ENCODE results near the gene B3GNT5. TPM values are rescaled to one million over a fixed set of nuclear protein-coding genes. Genes with fewer than 3 reads are reported as not detected.
A peak's percentile ranks its signal among the peaks of the same experiment; 100 is the strongest.
"Not testable (repeated sequence)": the region's sequence is repeated elsewhere in the genome, so short reads cannot be mapped to it uniquely, and the experiment has no call there.

The B3GNT5 gene
- total RNA-seq, 1 experiment from 2014 or later, result 18.0 TPM

DNA sequence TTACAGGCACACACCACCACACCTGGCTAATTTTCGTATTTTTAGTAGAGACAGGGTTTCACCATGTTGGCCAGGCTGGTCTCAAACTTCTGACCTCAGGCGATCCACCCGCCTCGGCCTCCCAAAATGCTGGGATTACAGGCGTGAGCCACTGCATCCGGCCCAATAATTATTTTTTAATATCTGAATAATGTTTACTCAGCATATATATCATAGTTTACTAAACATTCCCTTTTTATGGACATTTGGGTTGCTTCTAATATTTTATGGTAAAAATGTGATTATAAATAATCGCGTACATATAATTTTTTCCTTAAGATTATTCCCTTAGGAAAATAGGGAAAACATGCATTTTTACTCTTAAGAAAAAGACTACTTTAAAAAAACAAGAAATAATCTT is 22.8 kb upstream of the B3GNT5 start:
- DNase-seq (ENCODE audit: low spot score), result not testable (repeated sequence)

DNA sequence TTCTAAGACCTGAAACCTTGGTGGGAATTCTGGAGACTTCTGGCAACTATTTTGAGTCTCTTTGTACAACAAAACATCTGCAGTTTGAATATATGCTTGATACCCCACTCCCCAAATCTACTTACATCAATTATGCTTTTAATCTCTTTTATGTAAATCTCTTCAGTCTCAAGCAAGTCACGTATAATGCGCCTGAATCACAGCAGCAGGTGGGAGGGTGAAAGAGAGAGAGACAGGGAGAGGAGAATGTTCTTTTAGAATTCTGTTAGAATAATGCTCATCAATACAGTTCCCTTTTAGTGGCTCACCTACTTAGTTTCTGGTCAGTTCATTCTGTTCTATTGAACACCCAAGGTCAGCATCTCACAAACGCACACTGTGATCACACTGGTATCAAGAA is 22.2 kb upstream of the B3GNT5 start:
- no peak for DNase-seq (ENCODE audit: low spot score)

DNA sequence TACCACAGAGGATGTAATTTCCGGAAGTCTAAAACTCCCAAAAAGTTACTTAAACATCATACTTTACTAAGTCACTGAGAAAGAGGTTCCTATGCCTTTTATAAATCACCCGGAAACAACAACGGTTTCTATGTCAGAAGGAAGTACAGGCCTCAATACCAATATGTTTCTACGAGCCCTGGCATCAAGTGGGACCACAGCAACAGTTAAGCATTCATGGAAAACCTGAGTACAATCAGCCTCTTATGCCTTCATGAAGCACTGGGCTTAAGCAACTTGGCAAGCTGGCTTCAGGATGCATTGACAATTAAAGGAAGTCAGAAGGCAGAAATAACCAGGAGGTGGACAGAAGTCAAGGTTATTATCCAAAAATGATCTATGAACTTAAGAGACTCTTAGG is 19.1 kb upstream of the B3GNT5 start:
- no peak for DNase-seq (ENCODE audit: low spot score)

- DNase-seq (ENCODE audit: low spot score), result no peak
These were observed 14.0 kb upstream of the B3GNT5 start for GRCh38 chr3:183239046-183239445.

- DNase-seq (ENCODE audit: low spot score), result no peak
These were observed 10.6 kb upstream of the B3GNT5 start for GRCh38 chr3:183242431-183242830.

DNA sequence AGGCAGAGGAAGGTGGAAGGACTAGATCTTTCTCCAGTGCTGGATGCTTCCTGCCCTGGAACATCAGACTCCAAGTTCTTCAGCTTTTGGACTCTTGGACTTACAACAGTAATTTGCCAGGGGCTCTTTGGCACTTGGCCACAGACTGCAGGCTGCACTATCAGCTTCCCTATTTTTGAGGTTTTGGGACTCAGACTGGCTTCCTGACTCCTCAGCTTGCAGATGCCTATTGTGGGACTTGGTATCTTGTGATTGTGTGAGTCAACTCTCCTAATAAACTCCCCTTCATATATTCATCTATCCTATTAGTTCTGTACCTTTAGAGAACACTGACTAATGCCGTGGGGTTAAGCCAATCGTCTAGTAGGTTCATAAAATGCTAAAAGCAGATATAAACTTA is 8.8 kb upstream of the B3GNT5 start:
- DNase-seq (ENCODE audit: low spot score), result peak; percentile 64

GRCh38 chr3:183244981-183245476 is 8.0 kb upstream of the B3GNT5 start:
- no peak for DNase-seq (ENCODE audit: low spot score)

DNA sequence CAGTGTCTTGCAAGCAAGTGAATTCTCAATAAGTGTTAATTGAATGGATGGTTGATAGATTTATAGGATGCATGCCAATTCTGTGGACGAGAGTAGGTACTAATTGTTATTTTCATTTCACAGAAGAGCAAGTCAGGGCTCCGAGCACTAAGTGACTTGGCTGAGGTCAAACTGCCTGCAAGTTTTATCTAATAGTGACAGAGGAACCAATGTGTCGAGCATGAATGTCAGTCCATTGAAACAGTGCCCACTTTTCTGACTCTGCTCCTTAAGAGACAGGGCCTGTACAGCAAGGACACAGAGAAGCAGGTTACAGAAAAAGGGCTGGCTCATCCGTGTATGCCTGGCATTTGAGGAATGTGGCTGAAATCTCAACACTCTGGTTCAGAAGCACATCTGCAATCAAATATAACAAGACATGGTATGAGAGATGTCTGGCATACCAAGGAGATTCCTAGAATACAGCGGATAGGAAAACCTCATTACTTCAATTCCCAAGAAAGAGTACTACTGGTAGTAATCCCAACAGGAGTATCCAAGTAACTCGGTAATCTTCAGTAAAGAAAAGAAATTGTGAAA is 6.0 kb upstream of the B3GNT5 start:
- peak; percentile 66 for DNase-seq (ENCODE audit: low spot score)

- DNase-seq (ENCODE audit: low spot score), result no peak
These were observed 3.9 kb upstream of the B3GNT5 start for GRCh38 chr3:183249006-183249718.

- no peak for DNase-seq (ENCODE audit: low spot score)
These were observed 803 bp upstream of the B3GNT5 start for GRCh38 chr3:183252118-183252782.

- DNase-seq (ENCODE audit: low spot score), result peak; percentile 40
These were observed 754 bp downstream of the B3GNT5 start for GRCh38 chr3:183253528-183254486.

- no peak for DNase-seq (ENCODE audit: low spot score)
These were observed 1.7 kb downstream of the B3GNT5 start for GRCh38 chr3:183254487-183255347.

DNA sequence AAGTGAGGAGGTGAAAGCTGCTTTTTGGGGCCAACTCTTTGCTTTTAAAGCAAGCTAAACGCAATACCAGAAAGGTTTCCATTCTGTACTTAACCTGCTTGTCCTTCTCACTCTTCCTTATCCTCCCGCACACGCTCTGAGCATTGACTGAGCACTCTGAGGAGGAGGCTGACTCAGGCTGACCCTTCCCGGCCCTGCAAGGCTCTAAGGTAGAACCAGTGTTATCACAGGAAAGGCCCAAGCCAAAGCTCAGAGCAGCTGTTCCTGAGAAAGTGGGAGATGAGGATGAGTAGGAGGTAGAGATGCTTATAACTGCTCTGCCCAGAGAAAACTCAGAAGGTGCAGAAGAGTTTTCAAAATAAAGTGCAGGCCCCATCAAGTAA is 2.3 kb downstream of the B3GNT5 start:
- DNase-seq (ENCODE audit: low spot score), result no peak

GRCh38 chr3:183259087-183259486 is 6.0 kb downstream of the B3GNT5 start:
- DNase-seq (ENCODE audit: low spot score), result no peak

- no peak for DNase-seq (ENCODE audit: low spot score)
These were observed 6.6 kb downstream of the B3GNT5 start for GRCh38 chr3:183259621-183260020.

DNA sequence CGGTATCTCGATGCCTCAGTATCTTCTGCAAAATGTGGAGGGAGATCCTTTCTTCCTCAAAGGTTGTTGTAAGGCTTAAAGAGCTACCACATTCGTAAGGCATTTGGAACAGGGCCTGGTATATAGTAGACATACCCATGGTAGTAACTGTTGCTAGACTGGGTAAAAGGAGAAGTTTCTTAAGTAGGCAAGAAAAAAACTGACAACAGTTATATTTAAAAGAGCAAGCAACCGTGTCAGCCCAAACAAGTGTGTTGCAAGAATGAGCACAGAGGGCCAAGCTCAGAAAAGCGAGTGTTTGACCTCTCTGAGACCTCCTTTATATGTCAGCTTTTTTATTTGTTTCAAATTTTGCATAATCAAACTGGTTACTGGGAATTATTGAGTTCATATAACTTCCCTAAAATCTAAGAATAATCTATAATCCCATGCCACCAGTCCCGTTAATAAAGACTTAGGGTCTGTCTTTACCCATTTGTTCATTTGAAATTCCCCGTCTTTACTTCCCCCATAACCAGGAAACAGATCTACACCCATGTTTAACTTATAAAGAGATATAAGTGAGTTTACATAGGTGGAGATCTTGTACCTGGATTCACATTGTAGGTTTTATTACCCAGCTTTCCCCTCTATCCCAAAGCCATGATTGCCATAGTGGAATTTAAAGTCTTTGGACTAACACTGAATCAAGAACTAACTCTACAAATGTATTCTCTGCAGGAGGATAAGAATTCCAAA is 7.3 kb downstream of the B3GNT5 start:
- DNase-seq (ENCODE audit: low spot score), result no peak

DNA sequence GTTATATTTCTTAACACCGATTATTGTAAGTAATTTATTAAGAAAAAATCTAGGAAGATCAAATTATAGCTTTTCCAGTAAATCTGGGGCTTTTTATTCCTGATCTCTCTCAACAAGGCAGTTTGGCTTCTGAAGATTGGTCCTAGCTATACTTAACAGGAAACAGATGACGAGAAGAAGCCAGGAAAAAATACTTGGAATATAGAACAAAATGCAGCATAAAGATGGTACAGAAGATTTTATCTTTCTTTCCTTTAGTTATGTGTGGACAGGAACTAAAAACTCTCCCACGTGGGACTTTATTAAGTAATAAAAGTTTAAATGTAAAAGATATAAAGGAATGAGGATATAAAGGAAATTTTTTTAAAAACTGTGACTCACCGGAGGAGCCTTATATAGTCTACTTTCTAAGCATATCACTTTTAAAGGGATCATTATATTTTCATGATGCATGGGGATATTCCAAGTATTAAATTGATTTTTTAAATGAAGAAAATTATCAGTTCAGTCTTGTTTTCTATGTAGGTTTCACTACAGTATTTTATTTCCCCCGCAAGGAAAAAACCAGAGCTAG is 8.2 kb downstream of the B3GNT5 start:
- DNase-seq (ENCODE audit: low spot score), result no peak

DNA sequence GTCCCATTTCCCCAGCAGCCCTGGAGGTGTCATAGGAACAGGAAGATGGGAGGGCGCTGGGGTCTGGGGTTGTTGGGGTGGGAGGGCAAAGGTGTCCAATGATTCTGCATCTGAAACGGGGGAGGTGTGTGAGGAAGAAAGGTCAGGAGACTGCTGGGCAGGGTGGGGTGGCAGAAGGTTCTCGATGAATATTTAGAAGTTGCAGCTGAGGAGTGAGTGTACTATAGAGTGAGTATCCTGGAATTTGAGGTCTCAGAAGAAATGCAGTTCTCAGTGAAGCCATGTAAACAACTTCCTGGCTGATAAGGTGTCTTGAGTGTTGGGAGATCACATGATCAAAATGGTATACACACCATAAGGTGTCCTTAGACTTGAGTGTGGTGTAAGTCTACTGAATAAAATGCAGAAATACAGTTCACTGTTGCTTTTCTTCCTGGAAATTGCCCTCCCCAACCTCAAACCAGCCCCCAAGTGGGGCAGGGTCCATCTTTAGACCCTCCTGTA is 9.9 kb downstream of the B3GNT5 start:
- no peak for DNase-seq (ENCODE audit: low spot score)

- DNase-seq (ENCODE audit: low spot score), result no peak
These were observed 11.2 kb downstream of the B3GNT5 start for GRCh38 chr3:183264268-183264667.

Data from A172 (cell line).